ENCODE data around the gene ZNF511.

The ZNF511 gene

DNA sequence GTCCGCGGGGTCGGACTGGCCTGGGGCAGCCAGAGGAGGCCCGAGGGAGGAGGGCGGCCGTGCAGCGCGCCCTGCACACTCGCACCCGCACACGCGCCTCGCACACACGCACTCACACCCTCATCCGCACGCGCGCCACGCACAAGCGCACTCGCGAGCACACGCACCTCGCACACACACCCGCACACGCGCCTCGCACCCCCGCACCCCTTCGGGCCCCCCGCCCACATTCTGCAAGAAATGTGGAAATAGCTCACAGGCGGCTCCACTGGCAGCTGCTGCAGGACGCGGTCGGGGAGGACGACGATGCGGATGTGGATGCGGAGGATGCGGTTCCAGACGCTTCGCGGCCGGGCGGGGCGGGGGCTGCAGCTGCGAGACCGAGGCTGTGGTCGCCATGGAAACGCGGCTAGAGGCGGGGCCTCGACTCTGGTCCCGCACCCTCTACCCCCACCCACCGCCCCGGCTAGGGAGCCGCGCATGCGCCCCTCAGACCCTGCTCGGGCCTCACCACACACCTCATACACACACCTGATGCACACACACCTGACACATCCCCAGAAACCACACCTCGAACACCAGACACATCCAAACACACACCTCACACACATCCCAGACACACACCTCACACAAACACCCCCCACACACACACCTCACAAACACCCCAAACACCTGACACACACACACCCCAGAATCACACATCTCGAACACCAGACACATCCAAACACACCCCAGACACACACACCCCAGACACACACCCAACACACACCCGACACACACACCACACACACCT, 28.1 kb downstream of the ZNF511 start, which contains the start of gene CALY:
TSS of gene CALY (minus strand) at position 320 of the 793 bp plus-strand sequence. CDS start 7,907 bp downstream, outside the sequence.
- TF ChIP-seq, protein P1, sequence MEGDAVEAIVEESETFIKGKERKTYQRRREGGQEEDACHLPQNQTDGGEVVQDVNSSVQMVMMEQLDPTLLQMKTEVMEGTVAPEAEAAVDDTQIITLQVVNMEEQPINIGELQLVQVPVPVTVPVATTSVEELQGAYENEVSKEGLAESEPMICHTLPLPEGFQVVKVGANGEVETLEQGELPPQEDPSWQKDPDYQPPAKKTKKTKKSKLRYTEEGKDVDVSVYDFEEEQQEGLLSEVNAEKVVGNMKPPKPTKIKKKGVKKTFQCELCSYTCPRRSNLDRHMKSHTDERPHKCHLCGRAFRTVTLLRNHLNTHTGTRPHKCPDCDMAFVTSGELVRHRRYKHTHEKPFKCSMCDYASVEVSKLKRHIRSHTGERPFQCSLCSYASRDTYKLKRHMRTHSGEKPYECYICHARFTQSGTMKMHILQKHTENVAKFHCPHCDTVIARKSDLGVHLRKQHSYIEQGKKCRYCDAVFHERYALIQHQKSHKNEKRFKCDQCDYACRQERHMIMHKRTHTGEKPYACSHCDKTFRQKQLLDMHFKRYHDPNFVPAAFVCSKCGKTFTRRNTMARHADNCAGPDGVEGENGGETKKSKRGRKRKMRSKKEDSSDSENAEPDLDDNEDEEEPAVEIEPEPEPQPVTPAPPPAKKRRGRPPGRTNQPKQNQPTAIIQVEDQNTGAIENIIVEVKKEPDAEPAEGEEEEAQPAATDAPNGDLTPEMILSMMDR (conservative IDR thresholded peaks at IDR 0.05; ENCODE audit: low read depth, low read length), result no peak
- H3K4me3 ChIP-seq (ENCODE audit: low read depth, low read length), result no peak within 1 kb of the TSS
- no peak for DNase-seq (ENCODE audit: low read depth)

- no peak overlapping the region for H3K4me3 ChIP-seq (ENCODE audit: low read depth, low read length)
- DNase-seq (ENCODE audit: low read depth), result no peak
- TF ChIP-seq, protein P1 (conservative IDR thresholded peaks at IDR 0.05; ENCODE audit: low read depth, low read length), result no peak
Observed at GRCh38 chr10:133337370-133337725, 28.6 kb downstream of the ZNF511 start.

DNA sequence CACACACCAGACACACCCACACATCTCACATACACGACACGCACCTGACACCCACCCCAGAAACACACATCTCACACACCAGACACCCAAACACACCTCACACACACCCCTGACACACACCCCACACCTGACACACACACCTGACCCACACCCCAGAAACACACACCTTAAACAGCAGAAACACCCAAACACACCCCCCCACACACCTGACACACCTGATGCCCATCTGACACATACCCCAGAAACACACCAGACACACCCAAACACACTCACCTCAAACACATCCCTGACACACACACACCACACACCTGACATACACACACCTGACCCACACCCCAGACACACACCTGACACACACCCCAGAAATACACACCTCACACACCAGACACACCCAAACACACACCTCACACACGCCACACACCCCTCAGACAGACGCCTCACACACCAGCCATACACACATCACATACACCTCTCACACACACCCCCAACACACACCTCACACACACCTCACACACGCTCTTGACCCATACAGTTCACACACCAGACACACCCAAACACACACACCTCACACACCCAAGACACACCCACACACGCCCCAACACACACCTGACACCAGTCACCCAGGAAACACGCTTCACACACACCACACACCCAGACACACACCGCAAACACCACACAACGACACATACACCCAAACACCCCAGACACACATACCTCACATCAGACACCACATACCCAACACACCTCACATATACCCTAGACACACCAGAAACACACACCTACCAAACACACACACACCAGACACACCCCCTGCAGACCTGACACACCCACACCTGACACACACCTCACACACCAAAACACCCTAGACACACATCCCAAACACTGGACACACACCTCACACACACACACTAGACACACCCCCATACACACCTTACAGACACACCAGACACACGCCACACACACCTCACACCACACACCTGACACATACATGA, 29.7 kb downstream of the ZNF511 start:
- DNase-seq (ENCODE audit: low read depth), result no peak
- H3K4me3 ChIP-seq (ENCODE audit: low read depth, low read length), result no peak overlapping the region
- TF ChIP-seq, protein P1 (conservative IDR thresholded peaks at IDR 0.05; ENCODE audit: low read depth, low read length), result no peak

DNA sequence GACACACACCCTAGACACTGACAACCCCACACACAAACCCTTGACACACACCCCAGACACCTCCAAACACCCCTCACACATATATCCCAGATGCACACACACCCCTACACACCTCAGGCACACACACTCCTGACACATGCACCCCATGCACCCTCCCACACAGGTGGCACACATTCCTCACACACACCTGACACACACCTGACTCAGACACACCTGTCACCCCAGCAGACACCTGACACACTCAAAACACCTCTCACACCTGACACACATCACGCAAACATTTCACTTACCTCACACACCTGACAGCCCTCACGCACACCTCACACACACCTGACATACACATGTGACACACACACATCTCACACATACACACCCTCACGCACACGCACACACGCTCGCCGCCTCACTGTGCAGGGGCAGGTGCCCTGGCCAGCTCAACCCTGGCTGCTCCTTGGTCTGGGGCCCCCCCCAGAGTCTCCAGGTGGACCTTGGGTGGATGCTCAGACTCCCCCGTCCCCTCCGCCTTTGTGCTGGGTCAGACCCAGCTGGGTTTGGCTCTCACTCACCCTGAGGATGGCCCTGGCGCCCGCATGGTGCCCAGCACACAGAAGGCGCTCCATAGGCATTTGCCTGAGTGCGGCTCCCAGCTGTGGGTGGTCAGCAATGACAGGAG, 31.1 kb downstream of the ZNF511 start:
- TF ChIP-seq, protein P1 (conservative IDR thresholded peaks at IDR 0.05; ENCODE audit: low read depth, low read length), result no peak
- DNase-seq (ENCODE audit: low read depth), result no peak
- H3K4me3 ChIP-seq (ENCODE audit: low read depth, low read length), result no peak overlapping the region

DNA sequence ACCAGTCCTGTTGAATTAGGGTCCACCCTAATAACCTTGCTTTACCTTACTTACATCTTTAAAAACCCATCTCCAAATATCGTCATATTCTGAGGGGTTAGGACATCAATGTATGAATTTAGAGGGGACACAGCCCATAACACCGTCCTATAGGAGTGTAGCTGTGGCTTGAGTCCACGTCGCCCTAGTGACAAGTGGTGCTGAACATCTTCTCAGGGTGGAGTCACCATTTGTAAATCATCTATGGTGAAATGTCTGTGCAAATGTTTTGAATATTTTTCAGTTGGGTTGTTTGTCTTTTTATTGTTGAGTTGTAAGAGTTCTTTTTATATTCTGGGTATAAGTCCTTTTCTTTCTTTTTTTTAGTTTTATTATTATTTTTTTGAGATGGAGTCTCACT, 33.3 kb downstream of the ZNF511 start:
- no peak for DNase-seq (ENCODE audit: low read depth)
- H3K4me3 ChIP-seq (ENCODE audit: low read depth, low read length), result no peak overlapping the region
- TF ChIP-seq, protein P1 (conservative IDR thresholded peaks at IDR 0.05; ENCODE audit: low read depth, low read length), result no peak

DNA sequence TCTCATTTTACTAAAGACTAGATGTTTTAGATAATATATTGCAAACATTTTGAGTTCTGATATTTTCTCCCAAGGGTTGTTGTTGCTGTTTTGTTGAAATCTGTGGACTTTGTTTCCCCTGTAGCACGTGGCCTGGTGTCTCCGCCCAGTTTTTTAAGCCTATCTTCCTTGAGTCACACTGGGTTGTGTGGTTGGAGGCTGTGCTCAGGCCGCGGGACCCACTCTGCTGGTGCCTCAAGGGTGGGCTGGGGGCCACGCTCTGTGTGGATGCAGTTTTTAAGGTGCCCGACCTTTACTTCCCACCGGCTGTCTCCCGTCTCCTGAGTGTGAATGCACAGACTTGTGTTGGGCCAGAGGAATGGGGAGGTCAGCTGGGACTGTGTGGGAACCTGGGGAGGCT, 34.2 kb downstream of the ZNF511 start:
- no peak overlapping the region for H3K4me3 ChIP-seq (ENCODE audit: low read depth, low read length)
- TF ChIP-seq, protein P1 (conservative IDR thresholded peaks at IDR 0.05; ENCODE audit: low read depth, low read length), result no peak
- no peak for DNase-seq (ENCODE audit: low read depth)
